HG03571 (cell line): Measurements from ENCODE around the gene DYNC1H1.

Experiments
- ATAC-seq: cut with Tn5 transposase; IDR thresholded peaks from one replicate; pipeline ENCODE4 v1.9.1; 2021; ENCODE audit not compliant: unreplicated experiment

The DYNC1H1 gene

GRCh38 chr14:101964297-101965180 lies at the start of gene DYNC1H1:
TSS of gene DYNC1H1 (plus strand) at chr14:101964573. CDS start at chr14:101964692, 119 bp downstream.
- peak; percentile 72 for ATAC-seq

GRCh38 chr14:101915871-101916815 lies 48.2 kb upstream of the DYNC1H1 start:
- no peak for ATAC-seq

GRCh38 chr14:101916816-101917412 lies 47.5 kb upstream of the DYNC1H1 start:
- no peak for ATAC-seq

GRCh38 chr14:101917413-101918017 lies 46.9 kb upstream of the DYNC1H1 start:
- ATAC-seq = no peak

GRCh38 chr14:101918065-101918989 lies 46.0 kb upstream of the DYNC1H1 start:
- ATAC-seq = no peak

- ATAC-seq = no peak
These were observed 44.1 kb upstream of the DYNC1H1 start for GRCh38 chr14:101920271-101920670.

GRCh38 chr14:101922866-101923265 lies 41.5 kb upstream of the DYNC1H1 start:
- ATAC-seq = no peak

- ATAC-seq = no peak
These were observed 39.2 kb upstream of the DYNC1H1 start for GRCh38 chr14:101925152-101925551.

GRCh38 chr14:101926085-101926484 lies 38.3 kb upstream of the DYNC1H1 start:
- no peak for ATAC-seq

- no peak for ATAC-seq
These were observed 37.8 kb upstream of the DYNC1H1 start for GRCh38 chr14:101926620-101927019.

- no peak for ATAC-seq
These were observed 36.5 kb upstream of the DYNC1H1 start for GRCh38 chr14:101927859-101928258.

GRCh38 chr14:101928415-101928841 lies 35.9 kb upstream of the DYNC1H1 start:
- ATAC-seq = no peak

GRCh38 chr14:101929096-101929495 lies 35.3 kb upstream of the DYNC1H1 start:
- ATAC-seq = no peak

GRCh38 chr14:101929946-101930345 lies 34.4 kb upstream of the DYNC1H1 start:
- no peak for ATAC-seq

- no peak for ATAC-seq
These were observed 31.7 kb upstream of the DYNC1H1 start for GRCh38 chr14:101932673-101933072.

- no peak for ATAC-seq
These were observed 31.2 kb upstream of the DYNC1H1 start for GRCh38 chr14:101933209-101933608.

- ATAC-seq = no peak
These were observed 29.7 kb upstream of the DYNC1H1 start for GRCh38 chr14:101934601-101935150.

GRCh38 chr14:101937926-101938767 lies 26.2 kb upstream of the DYNC1H1 start:
- ATAC-seq = no peak
